Hypothalamus (tissue), 51 donors: ENCODE data around the gene TBX4.
"Not testable (repeated sequence)": the region's sequence is repeated elsewhere in the genome, so short reads cannot be mapped to it uniquely, and the experiment has no call there.

Experiments used
- DNase-seq, 51 donors: peaks; one replicate each; lab custom pipeline; 2025; lab: John Stamatoyannopoulos, UW

TBX4 gene

GRCh38 chr17:61517843-61518606 is 65.8 kb downstream of the TBX4 start:
- no peak for DNase-seq

GRCh38 chr17:61519139-61519538 is 66.9 kb downstream of the TBX4 start:
- no peak for DNase-seq

- DNase-seq = no peak
These were observed 67.7 kb downstream of the TBX4 start for GRCh38 chr17:61519754-61520440.

GRCh38 chr17:61520897-61521296 is 68.7 kb downstream of the TBX4 start:
- DNase-seq = no peak

- DNase-seq = no peak
These were observed 69.9 kb downstream of the TBX4 start for GRCh38 chr17:61522088-61522487.

- DNase-seq = no peak
These were observed 72.1 kb downstream of the TBX4 start for GRCh38 chr17:61524319-61524718.

- not testable (repeated sequence) for DNase-seq
These were observed 75.2 kb downstream of the TBX4 start for GRCh38 chr17:61527441-61527840.

- DNase-seq = no peak
These were observed 75.9 kb downstream of the TBX4 start for GRCh38 chr17:61528171-61528570.

- no peak for DNase-seq
These were observed 79.0 kb downstream of the TBX4 start for GRCh38 chr17:61531223-61531622.

GRCh38 chr17:61532826-61533225 is 80.6 kb downstream of the TBX4 start:
- DNase-seq = no peak

- no peak for DNase-seq
These were observed 81.6 kb downstream of the TBX4 start for GRCh38 chr17:61533797-61534196.

- no peak for DNase-seq
These were observed 82.2 kb downstream of the TBX4 start for GRCh38 chr17:61534414-61534813.
